ENCODE measurements around the gene ITGAV.

ITGAV gene

GRCh38 chr2:186588940-186589611 lies 780 bp upstream of the ITGAV start:
- H3K4me3 ChIP-seq (ENCODE audit: low read length), result peak overlapping the region; percentile 78
- TF ChIP-seq CTCF (IDR thresholded peaks at IDR 0.05; ENCODE audit: insufficient read depth, low read depth, low read length, missing control alignments), result no peak
- DNase-seq (ENCODE audit: low read depth), result no peak

- no peak for DNase-seq (ENCODE audit: low read depth)
- no peak for TF ChIP-seq CTCF (IDR thresholded peaks at IDR 0.05; ENCODE audit: insufficient read depth, low read depth, low read length, missing control alignments)
- peak overlapping the region; percentile 78 for H3K4me3 ChIP-seq (ENCODE audit: low read length)
Observed at GRCh38 chr2:186590350-186590758, 498 bp downstream of the ITGAV start.

GRCh38 chr2:186590759-186591505 lies 1.1 kb downstream of the ITGAV start:
- H3K4me3 ChIP-seq (ENCODE audit: low read length), result peak overlapping the region; percentile 78
- peak; percentile 65 for DNase-seq (ENCODE audit: low read depth)
- no peak for TF ChIP-seq CTCF (IDR thresholded peaks at IDR 0.05; ENCODE audit: insufficient read depth, low read depth, low read length, missing control alignments)

- no peak for DNase-seq (ENCODE audit: low read depth)
- TF ChIP-seq CTCF (IDR thresholded peaks at IDR 0.05; ENCODE audit: insufficient read depth, low read depth, low read length, missing control alignments), result no peak
- peak overlapping the region; percentile 78 for H3K4me3 ChIP-seq (ENCODE audit: low read length)
Observed at GRCh38 chr2:186591506-186591890, 1.6 kb downstream of the ITGAV start.

GRCh38 chr2:186592137-186592875 lies 2.5 kb downstream of the ITGAV start:
- peak; percentile 56 for DNase-seq (ENCODE audit: low read depth)
- no peak for TF ChIP-seq CTCF (IDR thresholded peaks at IDR 0.05; ENCODE audit: insufficient read depth, low read depth, low read length, missing control alignments)
- no peak overlapping the region for H3K4me3 ChIP-seq (ENCODE audit: low read length)

- DNase-seq (ENCODE audit: low read depth), result no peak
- no peak for TF ChIP-seq CTCF (IDR thresholded peaks at IDR 0.05; ENCODE audit: insufficient read depth, low read depth, low read length, missing control alignments)
- H3K4me3 ChIP-seq (ENCODE audit: low read length), result no peak overlapping the region
Observed at GRCh38 chr2:186593523-186593922, 3.7 kb downstream of the ITGAV start.
